ENCODE data around the gene RTN4IP1.

Gene RTN4IP1

GRCh38 chr6:106540907-106541306 is 88.4 kb downstream of the RTN4IP1 start:
- no peak for DNase-seq

- DNase-seq = no peak
These were observed 88.9 kb downstream of the RTN4IP1 start for GRCh38 chr6:106540432-106540831.

GRCh38 chr6:106539936-106540335 is 89.4 kb downstream of the RTN4IP1 start:
- DNase-seq = no peak

GRCh38 chr6:106538145-106538544 is 91.2 kb downstream of the RTN4IP1 start:
- no peak for DNase-seq

- no peak for DNase-seq
These were observed 91.6 kb downstream of the RTN4IP1 start for GRCh38 chr6:106537662-106538061.

GRCh38 chr6:106536851-106537250 is 92.4 kb downstream of the RTN4IP1 start:
- no peak for DNase-seq

- DNase-seq = no peak
These were observed 92.9 kb downstream of the RTN4IP1 start for GRCh38 chr6:106536357-106536756.

- DNase-seq = no peak
These were observed 94.3 kb downstream of the RTN4IP1 start for GRCh38 chr6:106535012-106535411.

- DNase-seq = no peak
These were observed 94.7 kb downstream of the RTN4IP1 start for GRCh38 chr6:106534564-106534982.

- no peak for DNase-seq
These were observed 95.3 kb downstream of the RTN4IP1 start for GRCh38 chr6:106534004-106534403.

- DNase-seq = no peak
These were observed 96.2 kb downstream of the RTN4IP1 start for GRCh38 chr6:106533054-106533453.

- no peak for DNase-seq
These were observed 98.8 kb downstream of the RTN4IP1 start for GRCh38 chr6:106530502-106530901.

GRCh38 chr6:106530026-106530425 is 99.3 kb downstream of the RTN4IP1 start:
- no peak for DNase-seq

- DNase-seq = no peak
These were observed 99.9 kb downstream of the RTN4IP1 start for GRCh38 chr6:106529438-106529837.

- DNase-seq = no peak
These were observed 100.8 kb downstream of the RTN4IP1 start for GRCh38 chr6:106528521-106528920.

GRCh38 chr6:106527979-106528378 is 101.3 kb downstream of the RTN4IP1 start:
- DNase-seq = peak; percentile 90

GRCh38 chr6:106527117-106527516 is 102.2 kb downstream of the RTN4IP1 start:
- no peak for DNase-seq

- peak; percentile 2 for DNase-seq
These were observed 103.4 kb downstream of the RTN4IP1 start for GRCh38 chr6:106525882-106526275.

- DNase-seq = peak; percentile 48
These were observed 104.0 kb downstream of the RTN4IP1 start for GRCh38 chr6:106525107-106525881.

- DNase-seq = no peak
These were observed 106.6 kb downstream of the RTN4IP1 start for GRCh38 chr6:106522562-106523250.
